Suprapubic skin (tissue), 4 donors: ENCODE data around the gene USP37. TPM values are rescaled to one million over a fixed set of nuclear protein-coding genes. Genes with fewer than 3 reads are reported as not detected.
A peak's percentile ranks its signal among the peaks of the same experiment; 100 is the strongest.

Experiments
- DNase-seq, 2 donors: peaks; one replicate each; pipeline ENCODE4 v3.0.0-alpha.2; 2019; ENCODE audit warnings: low spot score in 2 of 2
- H3K27ac ChIP-seq: fragments of 200-600 bp; sonication (generic); one replicate; pipeline ENCODE4 v1.5.1; 2019
- H3K27me3 ChIP-seq: fragments of 200-600 bp; sonication (generic); one replicate; pipeline ENCODE4 v1.5.1; 2019
- H3K36me3 ChIP-seq: fragments of 200-600 bp; sonication (generic); one replicate; pipeline ENCODE4 v1.5.1; 2019
- H3K4me1 ChIP-seq: fragments of 200-600 bp; sonication (generic); one replicate; pipeline ENCODE4 v1.5.1; 2019
- H3K4me3 ChIP-seq: fragments of 200-600 bp; sonication (generic); one replicate; pipeline ENCODE4 v1.5.1; 2019; ENCODE audit warnings: mild to moderate bottlenecking
- H3K9me3 ChIP-seq: fragments of 200-600 bp; sonication (generic); one replicate; pipeline ENCODE4 v1.5.1; 2019
- EP300 ChIP-seq: sonication (generic); formaldehyde crosslinking; IDR thresholded peaks from one replicate; pipeline ENCODE4 v1.6.1; 2017; ENCODE audit warnings: antibody characterized with exemption
- POLR2A ChIP-seq, 2 donors: fragments of 450-650 bp; IDR thresholded peaks; one replicate each; pipeline ENCODE4 v1.6.1; 2017; ENCODE audit warnings: antibody characterized with exemption in 2 of 2, mild to moderate bottlenecking in 2 of 2, moderate library complexity in 2 of 2
- POLR2AphosphoS5 ChIP-seq, 3 donors: sonication (generic); formaldehyde crosslinking; IDR thresholded peaks; one replicate each; pipeline ENCODE4 v1.6.1; 2017; ENCODE audit warnings: antibody characterized with exemption in 3 of 3
- WGBS: methylation state at CpG from one replicate; pipeline ENCODE4 v1.1.5; 2018; 5-methylcytosine and 5-hydroxymethylcytosine counted together
- total RNA-seq, 4 donors: library from RNA; depleted of rRNA; stranded (reverse); fragments of >200 nt; gene quantifications; one replicate each; pipeline ENCODE4 v1.1.0, GENCODE V29; 2016
- TF ChIP-seq, protein P1 (sequence below), 2 donors: fragments of 200-600 bp in 1 of 2; fragments of 450-650 bp in 1 of 2; sonication (generic) in 1 of 2; IDR thresholded peaks; one replicate each; pipeline ENCODE4 v1.5.1; 2016 to 2019; ENCODE audit warnings: antibody characterized with exemption in 2 of 2, mild to moderate bottlenecking in 1 of 2, moderate library complexity in 1 of 2

Gene USP37
- total RNA-seq, 4 donors from 2014 or later = 10.2 to 25.9 (median 20.5) TPM

DNA sequence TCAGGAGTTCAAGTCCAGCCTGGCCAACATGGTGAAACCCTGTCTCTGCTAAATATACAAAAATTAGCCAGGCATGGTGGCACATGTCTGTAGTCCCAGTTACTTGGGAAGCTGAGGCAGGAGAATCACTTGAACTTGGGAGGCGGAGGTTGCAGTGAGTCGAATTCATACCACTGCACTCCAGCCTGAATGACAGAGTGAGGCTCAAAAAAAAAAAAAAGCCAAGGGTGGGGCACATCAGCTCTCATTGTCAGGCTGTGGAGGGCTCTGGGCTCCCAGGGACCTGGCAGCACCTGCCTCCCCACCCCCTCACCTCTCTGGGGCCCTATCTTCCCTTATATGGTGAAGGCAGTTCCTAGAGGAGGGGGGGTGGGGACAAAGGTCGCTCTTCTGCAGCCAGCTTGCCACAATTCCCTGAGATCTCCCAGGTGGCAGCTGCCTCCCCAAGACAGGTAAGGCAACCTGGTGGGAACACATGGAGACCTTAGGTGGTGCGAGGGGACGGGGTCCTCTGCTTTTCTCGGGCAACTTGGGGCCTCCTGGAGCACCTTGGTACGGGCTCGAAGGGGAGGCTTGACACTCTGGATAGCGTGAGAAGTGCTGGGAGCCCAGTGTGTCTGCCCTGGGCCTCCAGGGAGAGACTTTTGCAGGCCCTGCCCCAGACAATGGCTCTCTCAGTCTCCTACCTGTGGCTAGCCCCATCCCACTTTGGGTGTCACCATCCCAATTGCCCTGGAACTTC lies 149.3 kb downstream of the USP37 start, which contains the start of gene VIL1:
TSS of gene VIL1 (plus strand) at position 407 of the 742 bp plus-strand sequence. CDS start 4,656 bp downstream, outside the sequence.
- WGBS = 74% methylated on average over 3 of the region's 9 CpGs
- Histone ChIP-seq H3K4me3 (no peak within 1 kb of the TSS), H3K27ac (no peak within 1 kb of the TSS), H3K36me3 (no peaks in the 10 kb centered on the region), H3K9me3 (no peaks in the 10 kb centered on the region), H3K4me1 (no peaks in the 10 kb centered on the region), H3K27me3 (no peaks in the 10 kb centered on the region)
- no peak for DNase-seq
- no peak for TF ChIP-seq POLR2AphosphoS5 (IDR thresholded peaks at IDR 0.05)
- TF ChIP-seq EP300 = no peak
- TF ChIP-seq POLR2A (IDR thresholded peaks at IDR 0.05) = no peak
- TF ChIP-seq, protein P1, sequence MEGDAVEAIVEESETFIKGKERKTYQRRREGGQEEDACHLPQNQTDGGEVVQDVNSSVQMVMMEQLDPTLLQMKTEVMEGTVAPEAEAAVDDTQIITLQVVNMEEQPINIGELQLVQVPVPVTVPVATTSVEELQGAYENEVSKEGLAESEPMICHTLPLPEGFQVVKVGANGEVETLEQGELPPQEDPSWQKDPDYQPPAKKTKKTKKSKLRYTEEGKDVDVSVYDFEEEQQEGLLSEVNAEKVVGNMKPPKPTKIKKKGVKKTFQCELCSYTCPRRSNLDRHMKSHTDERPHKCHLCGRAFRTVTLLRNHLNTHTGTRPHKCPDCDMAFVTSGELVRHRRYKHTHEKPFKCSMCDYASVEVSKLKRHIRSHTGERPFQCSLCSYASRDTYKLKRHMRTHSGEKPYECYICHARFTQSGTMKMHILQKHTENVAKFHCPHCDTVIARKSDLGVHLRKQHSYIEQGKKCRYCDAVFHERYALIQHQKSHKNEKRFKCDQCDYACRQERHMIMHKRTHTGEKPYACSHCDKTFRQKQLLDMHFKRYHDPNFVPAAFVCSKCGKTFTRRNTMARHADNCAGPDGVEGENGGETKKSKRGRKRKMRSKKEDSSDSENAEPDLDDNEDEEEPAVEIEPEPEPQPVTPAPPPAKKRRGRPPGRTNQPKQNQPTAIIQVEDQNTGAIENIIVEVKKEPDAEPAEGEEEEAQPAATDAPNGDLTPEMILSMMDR (IDR thresholded peaks at IDR 0.05) = no peak

DNA sequence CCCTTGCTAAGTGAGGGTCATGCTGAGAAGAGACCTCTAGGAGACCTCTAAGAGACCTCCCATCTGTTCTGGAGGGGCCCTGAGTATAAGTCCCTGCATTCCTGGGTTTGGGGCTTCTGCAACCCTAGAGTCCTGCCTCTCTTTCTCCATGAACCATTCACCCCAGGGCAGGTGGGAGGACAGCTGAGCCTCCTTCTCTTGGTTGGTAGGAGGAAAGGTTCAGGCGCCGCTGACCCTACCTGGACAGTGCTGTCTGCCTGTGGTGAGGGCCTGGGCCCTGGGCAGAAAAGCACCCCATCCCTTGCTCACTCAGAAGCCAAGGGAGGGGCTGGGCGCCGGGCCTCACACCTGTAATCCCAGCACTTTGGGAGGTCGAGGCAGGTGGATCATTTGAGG lies 149.8 kb downstream of the USP37 start:
- no peaks in the 10 kb centered on the region for H3K36me3 ChIP-seq
- no peaks in the 10 kb centered on the region for H3K27me3 ChIP-seq
- WGBS = 91% methylated on average over 5 of the region's 5 CpGs
- no peaks in the 10 kb centered on the region for H3K4me1 ChIP-seq
- H3K9me3 ChIP-seq = no peaks in the 10 kb centered on the region
- DNase-seq = no peak
- no peak for TF ChIP-seq EP300
- no peak overlapping the region for H3K4me3 ChIP-seq
- no peak overlapping the region for H3K27ac ChIP-seq

DNA sequence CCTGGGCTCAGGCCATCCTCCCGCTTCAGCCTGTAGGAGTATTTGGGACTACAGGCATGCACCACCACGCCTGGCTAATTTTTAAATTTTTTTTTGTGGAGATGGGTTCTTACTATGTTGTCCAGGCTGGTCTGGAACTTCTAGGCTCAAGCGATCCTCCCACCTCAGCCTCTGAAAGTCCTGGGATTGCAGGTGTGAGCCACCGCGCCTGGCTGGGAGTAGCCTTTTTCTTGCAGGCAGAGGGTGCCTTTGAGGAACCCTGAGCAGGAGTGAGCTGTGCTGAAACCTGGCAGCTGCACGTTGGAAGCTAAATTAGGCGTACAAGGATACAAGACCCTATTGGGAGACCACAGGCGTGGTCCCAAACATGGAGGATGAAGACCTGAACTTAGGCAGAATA lies 160.4 kb downstream of the USP37 start:
- Histone ChIP-seq H3K4me3 (no peak overlapping the region), H3K36me3 (peaks cover 23% of the 10 kb centered on the region), H3K9me3 (no peaks in the 10 kb centered on the region), H3K4me1 (peaks cover 48% of the 10 kb centered on the region), H3K27me3 (no peaks in the 10 kb centered on the region), H3K27ac (no peak overlapping the region)
- no peak for DNase-seq
- WGBS = 69% methylated on average over 8 of the region's 8 CpGs
- TF ChIP-seq, protein P1 (IDR thresholded peaks at IDR 0.05) = no peak
- TF ChIP-seq POLR2A (IDR thresholded peaks at IDR 0.05) = no peak
- no peak for TF ChIP-seq POLR2AphosphoS5 (IDR thresholded peaks at IDR 0.05)
- TF ChIP-seq EP300 = no peak

DNA sequence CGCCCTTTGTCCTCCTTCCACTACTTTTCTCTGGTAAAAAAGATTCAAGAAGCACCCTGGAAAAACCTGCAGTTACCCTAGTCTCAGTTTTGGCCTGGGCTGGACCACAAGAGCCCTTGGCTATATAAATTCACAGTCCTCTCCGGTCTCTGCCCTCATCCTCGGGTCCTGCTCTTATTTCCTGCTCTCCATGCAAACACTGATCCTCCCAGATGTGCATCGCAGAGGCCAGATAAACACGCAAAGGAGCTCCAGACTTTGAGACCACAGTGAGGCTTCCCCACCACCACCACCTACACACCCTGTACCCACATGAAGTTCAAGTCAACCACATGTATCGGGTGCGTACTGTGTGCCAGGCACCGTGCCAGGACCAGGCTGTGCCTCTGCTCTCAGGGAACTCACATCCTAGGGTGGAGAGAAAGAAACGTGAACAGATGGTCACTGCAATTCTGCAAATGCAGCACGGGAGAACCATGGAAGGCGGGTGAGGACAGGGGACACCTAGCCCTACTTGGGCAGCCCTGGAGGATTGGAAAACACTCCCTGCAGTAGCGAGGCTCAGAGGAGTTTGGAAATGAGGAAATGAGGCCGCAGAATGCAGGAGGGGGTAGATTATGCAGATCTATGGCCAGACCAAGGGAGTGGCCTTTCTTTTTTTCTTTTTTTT lies 161.1 kb downstream of the USP37 start:
- Histone ChIP-seq H3K4me3 (peak overlapping the region; percentile 47), H3K27ac (peak overlapping the region; percentile 76), H3K36me3 (peaks cover 30% of the 10 kb centered on the region), H3K27me3 (no peaks in the 10 kb centered on the region), H3K4me1 (peaks cover 55% of the 10 kb centered on the region), H3K9me3 (no peaks in the 10 kb centered on the region)
- peak; percentile 87 for DNase-seq
- TF ChIP-seq POLR2A (IDR thresholded peaks at IDR 0.05) (no peak), EP300 (no peak), POLR2AphosphoS5 (IDR thresholded peaks at IDR 0.05) (peak in 2 of 3 donors; percentile 39 to 57)
- WGBS = 2% methylated on average over 13 of the region's 13 CpGs

DNA sequence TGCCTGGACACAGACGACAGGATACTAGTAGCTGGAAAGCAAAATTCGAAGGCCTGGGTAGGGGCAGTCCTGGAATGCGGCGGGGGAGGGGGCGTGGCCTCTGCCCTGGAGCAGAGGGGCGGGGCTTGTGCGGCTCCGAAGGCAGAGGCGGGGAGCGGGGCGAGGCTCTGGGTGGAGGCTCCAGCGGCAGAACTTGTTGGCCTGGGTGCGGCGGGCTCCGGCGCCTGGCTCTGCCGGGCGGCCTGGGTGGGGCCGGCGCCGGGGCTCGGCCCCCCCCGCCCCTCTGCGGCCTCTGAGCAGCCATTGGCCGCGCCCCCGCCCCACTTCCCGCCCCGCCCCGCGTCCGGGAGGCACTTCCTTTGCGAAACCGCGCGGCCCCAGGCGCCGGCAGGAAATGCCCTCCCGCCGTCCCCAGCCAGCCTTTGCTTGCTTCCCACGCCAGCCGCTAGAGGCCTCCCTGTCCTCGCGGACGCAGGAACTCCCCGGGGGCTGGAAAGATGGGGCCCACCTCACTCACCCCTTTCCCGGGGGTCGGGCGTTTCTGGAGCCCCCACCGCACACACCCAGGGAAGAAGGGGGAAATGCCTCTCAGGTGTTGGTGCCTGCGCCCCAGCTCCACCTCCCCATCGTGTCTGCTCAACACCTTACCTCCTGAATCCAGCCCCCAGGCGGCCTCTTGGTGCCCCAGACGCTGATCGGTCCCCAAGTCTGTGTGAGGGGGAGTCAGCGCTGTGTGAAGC lies 161.8 kb downstream of the USP37 start:
- no peaks in the 10 kb centered on the region for H3K27me3 ChIP-seq
- TF ChIP-seq EP300 (no peak), POLR2AphosphoS5 (IDR thresholded peaks at IDR 0.05) (peak in 2 of 3 donors; percentile 67 to 68), POLR2A (IDR thresholded peaks at IDR 0.05) (no peak)
- TF ChIP-seq, protein P1 (IDR thresholded peaks at IDR 0.05) = peak; percentile 46 to 84
- no peaks in the 10 kb centered on the region for H3K9me3 ChIP-seq
- DNase-seq = peak; percentile 97 to 98
- peaks cover 62% of the 10 kb centered on the region for H3K4me1 ChIP-seq
- WGBS = under 1% methylated on average over 18 of the region's 56 CpGs
- peak overlapping the region; percentile 47 for H3K4me3 ChIP-seq
- H3K36me3 ChIP-seq = peaks cover 32% of the 10 kb centered on the region
- H3K27ac ChIP-seq = peak overlapping the region; percentile 76
